CD4-positive, alpha-beta T cell (primary cell): ENCODE data around the gene DEPDC5. TPM values are rescaled to one million over a fixed set of nuclear protein-coding genes. Genes with fewer than 3 reads are reported as not detected.

Experiments
- ATAC-seq: fragments of 200-7000 bp; cut with Tn5 transposase; one replicate; pipeline ENCODE4 v1.10.0; 2022; ENCODE audit warnings: mild to moderate bottlenecking; ENCODE audit not compliant: poor library complexity
- CTCF ChIA-PET: fragments of 350-600 bp; sonication (Branson Sonifier 250); formaldehyde crosslinking; loops from one replicate; lab custom pipeline; 2021; ENCODE audit warnings: antibody characterized with exemption, inconsistent platforms; lab: Charles Lee
- POLR2A ChIA-PET: fragments of 350-600 bp; sonication (Branson Sonifier 250); formaldehyde crosslinking; loops from one replicate; lab custom pipeline; 2021; ENCODE audit warnings: antibody characterized with exemption, inconsistent platforms; lab: Charles Lee
- DNase-seq, 14 experiments: peaks; one replicate each; pipeline ENCODE4 v3.0.0-alpha.2; 2013 to 2020; ENCODE audit warnings: mixed read lengths in 2 of 14
- H3K27ac ChIP-seq, 2 donors: one replicate each; pipeline versions ENCODE4 v1.5.1 to v1.7.0; 2013; ENCODE audit warnings: low read length in 2 of 2, low read depth in 1 of 2, mild to moderate bottlenecking in 1 of 2
- H3K27me3 ChIP-seq, 2 experiments: 1 replicate in 1 of 2; 2 replicates in 1 of 2; pipeline versions ENCODE4 v1.6.1 to v1.7.0; 2013; ENCODE audit warnings: low read length in 2 of 2, control low read depth in 1 of 2, mild to moderate bottlenecking in 1 of 2, moderate library complexity in 1 of 2; ENCODE audit not compliant: insufficient read depth in 2 of 2, control insufficient read depth in 1 of 2
- H3K36me3 ChIP-seq: one replicate; pipeline ENCODE4 v1.6.1; 2013; ENCODE audit warnings: low read length, control low read depth; ENCODE audit not compliant: insufficient read depth
- H3K4me1 ChIP-seq: one replicate; pipeline ENCODE4 v1.6.1; 2013; ENCODE audit warnings: low read length, control low read depth; ENCODE audit not compliant: insufficient read depth
- H3K4me3 ChIP-seq: one replicate; pipeline ENCODE4 v1.5.1; 2013; ENCODE audit warnings: mild to moderate bottlenecking, low read length, moderate library complexity
- H3K9me3 ChIP-seq, 2 experiments: 1 replicate in 1 of 2; 2 replicates in 1 of 2; pipeline versions ENCODE4 v1.6.1 to v1.7.0; 2013; ENCODE audit warnings: low read length in 2 of 2, mild to moderate bottlenecking in 2 of 2, control low read depth in 1 of 2, moderate library complexity in 1 of 2; ENCODE audit not compliant: control insufficient read depth in 1 of 2, insufficient read depth in 1 of 2
- H3K27ac Mint-ChIP-seq: one replicate; pipeline ENCODE4 v1.8.0; 2020; ENCODE audit warnings: mixed read lengths
- H3K27me3 Mint-ChIP-seq: one replicate; pipeline ENCODE4 v1.8.0; 2021; ENCODE audit warnings: mixed read lengths
- H3K36me3 Mint-ChIP-seq: one replicate; pipeline ENCODE4 v1.8.0; 2021; ENCODE audit warnings: low read depth, mixed read lengths
- H3K4me1 Mint-ChIP-seq: one replicate; pipeline ENCODE4 v1.8.0; 2021; ENCODE audit warnings: low read depth, mixed read lengths
- H3K4me3 Mint-ChIP-seq: one replicate; pipeline ENCODE4 v1.8.0; 2020; ENCODE audit warnings: mild to moderate bottlenecking, mixed read lengths
- H3K9me3 Mint-ChIP-seq: one replicate; pipeline ENCODE4 v1.8.0; 2020; ENCODE audit warnings: mixed read lengths
- intact Hi-C, 2 experiments: fragments of 100-400 bp; cut with DNase I in 1 of 2; cut with micrococcal nuclease in 1 of 2; formaldehyde crosslinking; loops; one replicate each; pipeline versions ENCODE4 v1.15.1 to v1.9.0; 2023 to 2025; cut with DNase I, micrococcal nuclease
- total RNA-seq, 174 experiments: library from RNA in 2 of 174; stranded (reverse) in 2 of 174; gene quantifications; one replicate each; pipeline ENCODE4 v1.2.3 and lab custom pipeline; 2021 to 2026
- TF ChIP-seq, protein P1 (sequence below): fragments of 200-600 bp; IDR thresholded peaks from one replicate; pipeline ENCODE4 v1.8.0; 2022; ENCODE audit warnings: antibody characterized with exemption, mild to moderate bottlenecking

The DEPDC5 gene
- total RNA-seq, 2 experiments from 2014 or later: 32.9 to 36.6 TPM

DNA sequence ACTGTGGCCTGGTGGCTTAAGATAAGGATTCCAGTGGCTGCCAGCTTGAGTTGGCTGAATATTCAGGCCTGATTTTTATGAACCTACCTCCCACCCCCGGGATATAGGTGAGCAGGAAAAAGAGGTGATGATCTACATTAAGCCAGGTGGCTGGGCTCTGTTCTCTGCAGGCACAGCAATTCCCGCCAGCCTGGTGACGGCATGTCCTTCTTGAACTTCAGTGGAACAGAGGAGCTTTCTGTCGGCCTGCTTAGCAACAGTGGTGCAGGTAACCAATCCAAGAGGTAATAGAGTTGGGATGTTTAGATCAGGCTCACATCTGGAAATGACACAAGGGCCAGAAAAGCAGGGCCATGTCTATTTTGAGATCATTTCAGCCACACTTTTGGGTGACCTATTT lies 68.7 kb downstream of the DEPDC5 start:
- TF ChIP-seq, protein P1, sequence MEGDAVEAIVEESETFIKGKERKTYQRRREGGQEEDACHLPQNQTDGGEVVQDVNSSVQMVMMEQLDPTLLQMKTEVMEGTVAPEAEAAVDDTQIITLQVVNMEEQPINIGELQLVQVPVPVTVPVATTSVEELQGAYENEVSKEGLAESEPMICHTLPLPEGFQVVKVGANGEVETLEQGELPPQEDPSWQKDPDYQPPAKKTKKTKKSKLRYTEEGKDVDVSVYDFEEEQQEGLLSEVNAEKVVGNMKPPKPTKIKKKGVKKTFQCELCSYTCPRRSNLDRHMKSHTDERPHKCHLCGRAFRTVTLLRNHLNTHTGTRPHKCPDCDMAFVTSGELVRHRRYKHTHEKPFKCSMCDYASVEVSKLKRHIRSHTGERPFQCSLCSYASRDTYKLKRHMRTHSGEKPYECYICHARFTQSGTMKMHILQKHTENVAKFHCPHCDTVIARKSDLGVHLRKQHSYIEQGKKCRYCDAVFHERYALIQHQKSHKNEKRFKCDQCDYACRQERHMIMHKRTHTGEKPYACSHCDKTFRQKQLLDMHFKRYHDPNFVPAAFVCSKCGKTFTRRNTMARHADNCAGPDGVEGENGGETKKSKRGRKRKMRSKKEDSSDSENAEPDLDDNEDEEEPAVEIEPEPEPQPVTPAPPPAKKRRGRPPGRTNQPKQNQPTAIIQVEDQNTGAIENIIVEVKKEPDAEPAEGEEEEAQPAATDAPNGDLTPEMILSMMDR: no peak
- Mint-ChIP-seq H3K27ac (no peak overlapping the region), H3K4me3 (no peak overlapping the region), H3K9me3 (no peaks in the 10 kb centered on the region), H3K4me1 (no peaks in the 10 kb centered on the region), H3K27me3 (no peaks in the 10 kb centered on the region), H3K36me3 (peaks cover 92% of the 10 kb centered on the region)
- ATAC-seq (no peak), DNase-seq (no peak)
- ChIA-PET POLR2A (no interaction called here), CTCF (no interaction called here)
- intact Hi-C loops: no loop called here
- H3K27ac ChIP-seq: no peak overlapping the region
- no peaks in the 10 kb centered on the region for H3K4me1 ChIP-seq
- no peaks in the 10 kb centered on the region for H3K9me3 ChIP-seq
- no peaks in the 10 kb centered on the region for H3K27me3 ChIP-seq
- peaks cover 75% of the 10 kb centered on the region for H3K36me3 ChIP-seq
- H3K4me3 ChIP-seq: no peak overlapping the region

DNA sequence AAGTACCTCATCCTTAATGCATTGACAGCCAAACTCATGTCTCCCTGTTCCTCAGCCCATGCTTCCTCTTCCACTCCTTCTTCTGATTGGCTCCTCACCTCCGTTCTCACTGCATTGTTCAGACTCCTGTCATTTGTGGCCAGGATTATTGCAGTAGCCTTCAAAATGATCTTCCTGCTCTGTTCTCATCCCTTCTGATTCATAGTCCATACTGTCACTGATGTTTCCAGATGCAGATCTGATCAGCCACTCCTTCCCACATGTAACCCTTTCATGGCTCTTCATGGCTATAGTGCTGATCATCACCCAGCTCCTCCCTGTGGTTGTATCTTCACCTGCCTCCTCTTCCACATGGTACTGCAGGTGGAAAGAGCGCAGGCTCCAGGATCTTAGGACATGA lies 71.7 kb downstream of the DEPDC5 start:
- Histone ChIP-seq H3K27ac (no peak overlapping the region), H3K4me1 (no peaks in the 10 kb centered on the region), H3K27me3 (no peaks in the 10 kb centered on the region), H3K9me3 (no peaks in the 10 kb centered on the region), H3K36me3 (peaks cover 66% of the 10 kb centered on the region), H3K4me3 (no peak overlapping the region)
- Mint-ChIP-seq H3K4me1 (no peaks in the 10 kb centered on the region), H3K4me3 (no peak overlapping the region), H3K9me3 (no peaks in the 10 kb centered on the region), H3K27me3 (no peaks in the 10 kb centered on the region), H3K27ac (no peak overlapping the region), H3K36me3 (peaks cover 89% of the 10 kb centered on the region)
- ChIA-PET POLR2A (no interaction called here), CTCF (no interaction called here)
- intact Hi-C loops: no loop called here
- DNase-seq: no peak
- ATAC-seq: no peak
- TF ChIP-seq, protein P1: no peak

DNA sequence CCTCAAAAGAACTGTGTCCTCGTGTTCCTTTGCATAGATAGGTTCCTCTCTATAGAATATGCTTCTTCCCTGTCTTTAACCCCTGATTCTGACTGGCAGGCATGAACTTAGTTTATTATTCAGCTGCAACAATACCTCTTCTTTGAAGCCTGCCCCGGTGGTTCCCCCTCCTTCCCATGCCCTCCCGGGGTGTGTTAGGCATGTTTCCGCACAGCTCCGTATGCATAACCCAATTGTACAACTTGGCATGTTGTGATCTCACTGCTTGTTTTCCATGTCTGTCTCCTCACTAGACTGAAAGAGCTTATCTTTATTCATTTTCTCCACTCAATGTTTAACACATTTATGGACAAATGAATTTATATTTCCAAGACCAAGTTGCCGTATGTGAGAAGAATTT lies 72.6 kb downstream of the DEPDC5 start:
- Histone ChIP-seq H3K4me3 (no peak overlapping the region), H3K36me3 (peaks cover 61% of the 10 kb centered on the region), H3K27me3 (no peaks in the 10 kb centered on the region), H3K4me1 (no peaks in the 10 kb centered on the region), H3K9me3 (no peaks in the 10 kb centered on the region), H3K27ac (no peak overlapping the region)
- intact Hi-C loops: no loop called here
- no peak for DNase-seq
- Mint-ChIP-seq H3K36me3 (peaks cover 87% of the 10 kb centered on the region), H3K4me3 (no peak overlapping the region), H3K9me3 (no peaks in the 10 kb centered on the region), H3K27ac (no peak overlapping the region), H3K27me3 (no peaks in the 10 kb centered on the region), H3K4me1 (no peaks in the 10 kb centered on the region)
- TF ChIP-seq, protein P1: no peak
- ChIA-PET POLR2A (no interaction called here), CTCF (no interaction called here)
- ATAC-seq: no peak
